Astrocyte (in vitro differentiated cells and primary cell): ENCODE results near the gene IGF1R.
"Not testable (repeated sequence)": the region's sequence is repeated elsewhere in the genome, so short reads cannot be mapped to it uniquely, and the experiment has no call there.

Source experiments
- CTCF ChIP-seq: IDR thresholded peaks from 2 replicates; pipeline ENCODE4 v1.5.1; 2011; ENCODE audit warnings: low read depth, mild to moderate bottlenecking, inconsistent platforms, low read length, moderate library complexity; ENCODE audit not compliant: insufficient read depth
- EZH2 ChIP-seq: IDR thresholded peaks from 2 replicates; pipeline ENCODE4 v1.6.1; 2012; ENCODE audit warnings: mild to moderate bottlenecking, low read length, inconsistent platforms; ENCODE audit not compliant: insufficient read depth

GRCh38 chr15:99003317-99003716, 355.0 kb downstream of the IGF1R start:
- TF ChIP-seq CTCF, EZH2: not testable (repeated sequence)
